GM12873 (cell line): Measurements from ENCODE around the gene ZSCAN16.

ENCODE experiments used
- TF ChIP-seq, protein P1 (sequence below): IDR thresholded peaks from 2 replicates; pipeline ENCODE4 v1.5.1; 2012; ENCODE audit warnings: low read depth, mild to moderate bottlenecking, moderate library complexity, low read length, control low read depth; ENCODE audit not compliant: insufficient read depth; ENCODE audit errors: missing control alignments

ZSCAN16 gene

DNA sequence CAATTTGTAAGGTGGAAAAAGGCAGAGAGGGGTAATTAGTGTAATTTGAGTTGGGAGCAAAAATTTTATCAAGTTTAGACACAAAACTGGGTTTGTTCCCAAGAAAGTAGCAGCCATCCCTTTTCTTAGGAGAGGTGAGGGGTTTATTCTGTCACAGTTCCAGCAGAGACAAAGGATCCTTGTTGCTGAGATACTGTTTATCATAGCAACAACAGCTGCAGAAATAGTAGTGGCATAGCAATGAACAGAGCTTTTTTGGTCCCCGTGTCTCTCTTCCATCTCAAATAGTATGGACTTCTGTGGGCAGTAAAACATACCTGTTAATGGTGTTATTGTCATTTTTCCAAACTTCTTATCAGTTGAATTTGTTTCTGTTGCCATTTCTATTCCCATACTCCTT is 41.2 kb downstream of the ZSCAN16 start:
- TF ChIP-seq, protein P1, sequence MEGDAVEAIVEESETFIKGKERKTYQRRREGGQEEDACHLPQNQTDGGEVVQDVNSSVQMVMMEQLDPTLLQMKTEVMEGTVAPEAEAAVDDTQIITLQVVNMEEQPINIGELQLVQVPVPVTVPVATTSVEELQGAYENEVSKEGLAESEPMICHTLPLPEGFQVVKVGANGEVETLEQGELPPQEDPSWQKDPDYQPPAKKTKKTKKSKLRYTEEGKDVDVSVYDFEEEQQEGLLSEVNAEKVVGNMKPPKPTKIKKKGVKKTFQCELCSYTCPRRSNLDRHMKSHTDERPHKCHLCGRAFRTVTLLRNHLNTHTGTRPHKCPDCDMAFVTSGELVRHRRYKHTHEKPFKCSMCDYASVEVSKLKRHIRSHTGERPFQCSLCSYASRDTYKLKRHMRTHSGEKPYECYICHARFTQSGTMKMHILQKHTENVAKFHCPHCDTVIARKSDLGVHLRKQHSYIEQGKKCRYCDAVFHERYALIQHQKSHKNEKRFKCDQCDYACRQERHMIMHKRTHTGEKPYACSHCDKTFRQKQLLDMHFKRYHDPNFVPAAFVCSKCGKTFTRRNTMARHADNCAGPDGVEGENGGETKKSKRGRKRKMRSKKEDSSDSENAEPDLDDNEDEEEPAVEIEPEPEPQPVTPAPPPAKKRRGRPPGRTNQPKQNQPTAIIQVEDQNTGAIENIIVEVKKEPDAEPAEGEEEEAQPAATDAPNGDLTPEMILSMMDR, result no peak

DNA sequence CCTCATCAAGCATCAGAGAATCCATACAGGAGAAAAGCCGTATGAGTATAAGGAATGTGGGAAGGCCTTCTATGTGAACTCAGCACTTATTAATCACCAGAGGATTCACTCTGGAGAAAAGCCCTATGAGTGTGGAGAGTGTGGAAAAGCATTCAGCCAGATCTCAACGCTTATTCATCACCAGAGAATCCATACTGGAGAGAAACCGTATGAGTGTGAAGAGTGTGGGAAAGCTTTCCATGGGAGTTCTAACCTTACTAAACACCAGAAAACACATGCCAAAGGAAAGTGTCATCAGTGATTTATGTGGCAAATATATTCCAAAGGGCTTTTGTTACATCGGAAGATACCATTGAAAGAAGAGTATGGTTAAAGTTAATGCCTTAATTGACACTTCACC is 42.7 kb downstream of the ZSCAN16 start:
- TF ChIP-seq, protein P1, result no peak

DNA sequence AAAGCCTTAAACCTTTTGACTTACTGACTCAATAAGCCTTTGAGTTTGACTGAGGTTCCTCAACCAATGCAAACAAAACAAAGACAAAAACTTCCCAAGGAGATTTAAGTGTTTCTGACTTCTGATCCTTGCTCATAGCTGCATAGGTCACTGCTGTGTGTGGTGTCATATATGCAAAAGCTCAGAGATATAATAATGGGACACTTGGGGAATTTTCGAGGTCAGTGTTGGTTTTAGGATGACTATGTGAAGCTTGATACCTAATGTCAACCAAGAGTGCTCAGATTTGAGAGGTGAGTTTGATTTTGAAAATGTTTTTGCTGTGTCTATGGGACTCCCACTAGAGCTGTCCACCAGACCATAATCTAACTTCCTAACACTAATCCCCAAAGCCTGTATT is 43.5 kb downstream of the ZSCAN16 start:
- TF ChIP-seq, protein P1, result no peak

DNA sequence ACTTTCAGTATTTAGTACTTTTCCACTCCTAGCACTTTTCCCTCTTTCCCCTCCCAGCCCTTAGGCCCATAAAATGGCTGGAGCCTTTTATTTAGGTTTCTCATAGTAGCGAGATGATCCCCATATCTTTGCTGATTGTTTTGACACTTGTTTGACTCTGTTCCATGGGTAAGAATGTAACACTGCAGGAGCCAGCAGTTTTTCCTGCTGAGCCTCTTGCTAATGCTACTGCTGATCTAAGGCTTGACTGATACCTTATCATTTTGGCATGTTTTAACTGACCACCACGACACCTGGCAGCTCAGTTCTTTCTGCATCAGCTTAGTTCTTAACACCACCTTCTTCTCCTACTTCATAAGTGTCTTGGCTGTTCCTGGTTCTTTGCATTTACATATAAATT is 46.9 kb downstream of the ZSCAN16 start:
- TF ChIP-seq, protein P1, result no peak

DNA sequence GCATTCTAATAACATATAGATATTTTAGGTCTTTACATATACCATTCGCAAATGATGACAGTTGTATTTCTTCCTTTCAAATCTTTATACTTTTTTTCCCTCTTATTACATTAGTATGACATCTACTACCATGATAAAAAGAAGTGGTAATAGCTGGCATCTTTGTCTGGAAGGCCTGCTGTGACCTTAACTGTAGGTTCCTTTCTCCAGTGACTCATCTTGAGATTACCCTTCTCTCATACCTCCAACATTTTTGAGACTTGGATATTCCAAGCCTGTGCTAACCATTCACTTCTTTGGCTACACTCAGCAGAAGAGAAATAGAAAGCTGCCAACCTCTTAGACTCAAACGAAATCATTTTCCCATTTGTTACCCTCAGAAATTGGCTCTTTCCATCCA is 47.6 kb downstream of the ZSCAN16 start:
- TF ChIP-seq, protein P1, result no peak

DNA sequence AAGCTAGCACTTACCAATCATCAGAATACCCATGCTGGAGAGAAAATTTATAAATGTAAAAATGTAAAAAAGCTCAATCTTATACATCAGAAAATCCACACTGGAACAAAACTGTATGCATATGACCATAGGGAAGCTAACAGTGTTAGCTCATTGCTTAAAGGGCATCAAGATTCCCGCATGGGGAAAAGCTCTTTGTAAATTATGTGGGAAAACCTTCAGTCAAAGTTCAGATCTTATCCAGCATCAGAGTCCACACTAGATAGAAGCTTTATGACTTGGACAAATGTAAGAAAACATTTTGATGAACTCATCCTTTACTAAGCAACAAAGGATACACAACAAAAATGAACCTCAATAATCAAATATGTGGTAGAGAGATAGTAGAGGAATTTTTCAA is 52.0 kb downstream of the ZSCAN16 start:
- TF ChIP-seq, protein P1, result no peak
